Thoracic aorta (tissue), 2 donors: Measurements from ENCODE around the gene OR52L1. TPM values are rescaled to one million over a fixed set of nuclear protein-coding genes. Genes with fewer than 3 reads are reported as not detected.

Experiments
- ATAC-seq: fragments of 150-250 bp; one replicate; pipeline ENCODE4 v1.8.0; 2017; ENCODE audit warnings: low read depth; ENCODE audit not compliant: insufficient number of reproducible peaks, low FRiP score
- DNase-seq: peaks from one replicate; pipeline ENCODE4 v3.0.0-alpha.2; 2020; ENCODE audit warnings: low spot score
- H3K27ac ChIP-seq, 2 donors: fragments of 200-600 bp; sonication (generic); 1 replicate in 1 of 2; 2 replicates in 1 of 2; pipeline ENCODE4 v1.5.1; 2016; ENCODE audit warnings: mild to moderate bottlenecking in 2 of 2, moderate library complexity in 2 of 2
- H3K27me3 ChIP-seq: fragments of 200-600 bp; sonication (generic); replicated peaks from 2 replicates; pipeline ENCODE4 v1.6.0; 2016; ENCODE audit warnings: mild to moderate bottlenecking; ENCODE audit not compliant: insufficient read depth
- H3K36me3 ChIP-seq: fragments of 200-600 bp; sonication (generic); one replicate; pipeline ENCODE4 v1.5.1; 2016
- H3K4me1 ChIP-seq, 2 donors: fragments of 200-600 bp; sonication (generic); 1 replicate in 1 of 2; 2 replicates in 1 of 2; pipeline versions ENCODE4 v1.5.1 to v1.6.0; 2016; ENCODE audit warnings: low read depth in 2 of 2, mild to moderate bottlenecking in 1 of 2; ENCODE audit not compliant: control insufficient read depth in 1 of 2
- H3K4me3 ChIP-seq: fragments of 200-600 bp; sonication (generic); 2 replicates; pipeline ENCODE4 v1.5.1; 2016; ENCODE audit warnings: mild to moderate bottlenecking
- H3K9me3 ChIP-seq: fragments of 200-600 bp; sonication (generic); 2 replicates; pipeline ENCODE4 v1.5.1; 2016
- total RNA-seq, 2 donors: library from RNA; depleted of rRNA; stranded (reverse); fragments of >200 nt; gene quantifications; one replicate each; pipeline versions ENCODE4 v1.1.0 to v1.2.3, GENCODE V29; 2016
- TF ChIP-seq, protein P1 (sequence below): fragments of 200-600 bp; sonication (generic); IDR thresholded peaks from one replicate; pipeline ENCODE4 v1.5.1; 2019; ENCODE audit warnings: antibody characterized with exemption

Gene OR52L1
- total RNA-seq = not detected

DNA sequence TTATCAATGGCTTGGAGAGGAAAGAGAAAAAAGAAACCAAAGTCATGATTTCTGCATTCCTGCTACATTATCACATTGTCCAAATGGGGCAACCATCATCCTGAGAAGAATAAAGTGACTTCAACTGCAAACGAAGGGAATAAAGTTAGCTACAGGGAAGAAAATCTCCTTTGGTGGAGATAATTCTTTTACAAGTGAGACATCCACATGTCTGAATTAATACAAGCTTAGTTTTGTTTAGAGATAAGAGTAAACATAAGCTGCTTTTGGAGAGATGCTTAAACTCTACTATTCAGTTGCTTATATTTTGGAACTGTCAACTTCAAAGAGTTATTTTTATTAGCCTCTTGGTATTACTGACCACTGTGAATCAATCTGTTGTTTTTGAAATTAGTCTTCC lies at the start of gene OR52L1:
Gene OR52L1, minus strand, starts transcription at position 101 of the 400 bp plus-strand sequence. Its CDS starts 55 bp downstream, at position 46.
- TF ChIP-seq, protein P1, sequence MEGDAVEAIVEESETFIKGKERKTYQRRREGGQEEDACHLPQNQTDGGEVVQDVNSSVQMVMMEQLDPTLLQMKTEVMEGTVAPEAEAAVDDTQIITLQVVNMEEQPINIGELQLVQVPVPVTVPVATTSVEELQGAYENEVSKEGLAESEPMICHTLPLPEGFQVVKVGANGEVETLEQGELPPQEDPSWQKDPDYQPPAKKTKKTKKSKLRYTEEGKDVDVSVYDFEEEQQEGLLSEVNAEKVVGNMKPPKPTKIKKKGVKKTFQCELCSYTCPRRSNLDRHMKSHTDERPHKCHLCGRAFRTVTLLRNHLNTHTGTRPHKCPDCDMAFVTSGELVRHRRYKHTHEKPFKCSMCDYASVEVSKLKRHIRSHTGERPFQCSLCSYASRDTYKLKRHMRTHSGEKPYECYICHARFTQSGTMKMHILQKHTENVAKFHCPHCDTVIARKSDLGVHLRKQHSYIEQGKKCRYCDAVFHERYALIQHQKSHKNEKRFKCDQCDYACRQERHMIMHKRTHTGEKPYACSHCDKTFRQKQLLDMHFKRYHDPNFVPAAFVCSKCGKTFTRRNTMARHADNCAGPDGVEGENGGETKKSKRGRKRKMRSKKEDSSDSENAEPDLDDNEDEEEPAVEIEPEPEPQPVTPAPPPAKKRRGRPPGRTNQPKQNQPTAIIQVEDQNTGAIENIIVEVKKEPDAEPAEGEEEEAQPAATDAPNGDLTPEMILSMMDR = no peak
- DNase-seq (no peak), ATAC-seq (no peak)
- Histone ChIP-seq H3K36me3 (no peaks in the 10 kb centered on the region), H3K27me3 (no peaks in the 10 kb centered on the region), H3K27ac (no peak within 1 kb of the TSS), H3K4me3 (no peak within 1 kb of the TSS), H3K4me1 (no peaks in the 10 kb centered on the region), H3K9me3 (no peaks in the 10 kb centered on the region)

DNA sequence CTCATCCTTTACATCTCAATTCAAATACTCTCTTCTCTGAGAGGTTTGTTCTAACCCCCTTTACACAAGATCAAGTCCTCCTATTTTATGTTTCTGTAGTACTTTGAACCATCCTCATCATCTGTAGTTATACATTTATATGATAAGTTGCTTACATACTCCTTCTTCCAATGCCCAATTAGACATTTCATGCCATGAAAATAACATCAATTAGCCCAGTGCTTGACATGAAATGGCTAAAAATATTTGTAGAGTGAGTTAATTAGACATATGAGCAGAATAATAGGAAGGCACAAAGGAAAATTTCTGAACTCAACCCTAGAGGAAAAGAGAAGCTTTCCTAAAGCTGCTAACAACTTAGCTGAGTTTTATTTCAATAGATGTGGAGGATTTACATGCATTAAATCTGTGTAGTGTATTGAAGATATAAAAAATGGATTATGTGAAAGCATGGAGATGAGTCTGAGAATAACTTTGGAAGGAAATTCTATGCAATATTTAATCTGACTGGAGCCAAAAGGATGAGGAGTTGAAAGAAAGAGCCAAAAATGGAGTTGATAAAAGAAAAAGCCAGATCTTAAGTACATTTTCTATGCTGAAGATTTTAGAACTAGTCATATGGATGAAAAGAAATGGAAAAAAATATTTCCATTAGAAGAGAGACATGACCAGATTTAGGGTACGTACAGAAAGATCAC lies 44.1 kb upstream of the OR52L1 start, which contains the start of gene OR56A1:
Gene OR56A1, minus strand, starts transcription at position 51 of the 698 bp plus-strand sequence. CDS start 3,066 bp downstream, outside the sequence.
- Histone ChIP-seq H3K9me3 (no peaks in the 10 kb centered on the region), H3K4me1 (no peaks in the 10 kb centered on the region), H3K27me3 (no peaks in the 10 kb centered on the region), H3K27ac (no peak within 1 kb of the TSS), H3K4me3 (no peak within 1 kb of the TSS), H3K36me3 (no peaks in the 10 kb centered on the region)
- TF ChIP-seq, protein P1 = no peak
- DNase-seq = no peak
- no peak for ATAC-seq

DNA sequence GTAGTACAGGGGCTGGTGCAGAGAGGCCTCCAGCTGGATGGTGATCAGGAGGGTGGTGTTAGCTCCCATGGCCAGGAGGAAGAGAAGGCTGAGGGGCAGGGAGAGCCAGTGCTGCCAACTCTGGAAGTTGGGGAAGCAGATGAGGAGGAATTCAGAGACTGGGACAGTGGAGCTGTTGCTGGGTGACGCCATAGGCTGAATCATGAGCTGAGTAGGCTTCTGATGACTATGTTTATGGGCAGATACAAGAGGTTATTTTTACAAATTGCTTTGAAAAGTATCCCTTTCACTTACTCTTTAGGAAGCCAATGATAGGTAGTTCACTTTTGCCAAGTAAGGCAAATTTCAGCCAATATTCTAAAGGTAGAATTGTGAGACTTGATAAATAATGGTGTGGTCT lies 40.7 kb upstream of the OR52L1 start:
- no peak for DNase-seq

DNA sequence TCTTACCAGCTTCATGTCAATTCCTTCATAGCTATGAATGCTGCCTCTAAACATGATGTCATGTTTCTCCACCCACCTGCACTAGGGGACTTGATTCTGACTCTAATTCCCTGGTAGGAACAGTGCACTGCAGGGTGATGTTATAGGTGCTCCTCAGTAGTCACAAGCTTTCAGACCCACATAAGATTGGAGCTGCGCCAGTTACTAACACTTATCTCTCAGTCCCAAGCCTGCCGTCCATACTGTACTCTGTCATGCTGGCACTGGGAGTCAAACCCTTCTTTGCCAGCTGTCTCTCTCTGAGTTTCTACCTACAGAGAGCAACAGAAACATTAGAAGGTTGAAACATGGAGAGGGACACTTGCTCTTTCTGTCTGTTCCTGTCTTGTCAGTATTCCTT lies 38.3 kb upstream of the OR52L1 start:
- no peaks in the 10 kb centered on the region for H3K27me3 ChIP-seq
- no peaks in the 10 kb centered on the region for H3K36me3 ChIP-seq
- ATAC-seq (no peak), DNase-seq (no peak)
- no peak overlapping the region for H3K4me3 ChIP-seq
- no peaks in the 10 kb centered on the region for H3K4me1 ChIP-seq
- no peak overlapping the region for H3K27ac ChIP-seq
- no peaks in the 10 kb centered on the region for H3K9me3 ChIP-seq
- TF ChIP-seq, protein P1 = no peak

More for the DNA sequence above, 40.7 kb upstream of the OR52L1 start:
- Histone ChIP-seq H3K27ac (no peak overlapping the region), H3K4me3 (no peak overlapping the region), H3K27me3 (no peaks in the 10 kb centered on the region), H3K36me3 (no peaks in the 10 kb centered on the region), H3K9me3 (no peaks in the 10 kb centered on the region), H3K4me1 (no peaks in the 10 kb centered on the region)
- ATAC-seq = no peak
- TF ChIP-seq, protein P1 = no peak

DNA sequence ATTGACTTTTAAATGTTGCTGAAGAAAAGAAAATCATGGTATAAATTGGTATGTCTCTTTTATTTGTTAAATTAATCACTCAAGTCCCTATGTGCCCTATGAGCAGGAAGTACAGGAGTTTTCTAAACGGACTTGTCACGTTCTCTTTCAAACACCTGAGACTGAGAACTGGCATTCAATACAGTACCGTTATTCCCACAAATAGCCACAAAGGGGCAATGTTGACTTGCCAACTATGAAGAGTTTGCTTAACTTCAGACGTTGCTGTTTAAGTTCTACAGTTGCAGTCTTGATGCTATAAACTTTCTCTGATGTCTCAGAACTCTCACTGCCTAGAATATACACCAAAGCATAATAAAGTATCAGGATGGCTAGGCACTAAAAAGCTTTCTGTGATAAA lies 36.2 kb upstream of the OR52L1 start:
- TF ChIP-seq, protein P1 = no peak
- no peak overlapping the region for H3K27ac ChIP-seq
- DNase-seq = no peak
- no peak for ATAC-seq
- no peaks in the 10 kb centered on the region for H3K9me3 ChIP-seq
- H3K4me1 ChIP-seq = no peaks in the 10 kb centered on the region
- H3K36me3 ChIP-seq = no peaks in the 10 kb centered on the region
- no peak overlapping the region for H3K4me3 ChIP-seq
- H3K27me3 ChIP-seq = no peaks in the 10 kb centered on the region
